ENCODE results near the gene AADAT.

DNA sequence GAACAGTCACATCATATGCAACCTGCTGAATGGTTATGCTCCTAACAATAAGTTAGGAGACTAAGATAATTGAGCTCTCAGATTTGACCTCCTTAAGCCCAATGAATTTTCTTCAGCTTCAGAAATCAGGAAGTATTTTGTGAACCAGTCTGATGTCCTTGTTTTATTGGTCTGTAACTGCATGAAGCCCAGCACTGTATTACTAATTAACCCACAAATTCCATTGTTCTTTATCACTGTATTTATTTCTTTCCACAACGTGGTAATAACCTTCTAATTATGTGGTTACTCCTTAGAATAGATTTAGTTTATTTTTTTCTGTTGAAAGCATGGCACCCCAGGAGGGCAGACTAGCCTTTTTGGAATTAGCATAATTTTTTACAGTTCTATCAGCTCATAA lies 59.6 kb downstream of the AADAT start:
- TF ChIP-seq POLR2A (IDR thresholded peaks at IDR 0.05), result no peak
- TF ChIP-seq, protein P1, sequence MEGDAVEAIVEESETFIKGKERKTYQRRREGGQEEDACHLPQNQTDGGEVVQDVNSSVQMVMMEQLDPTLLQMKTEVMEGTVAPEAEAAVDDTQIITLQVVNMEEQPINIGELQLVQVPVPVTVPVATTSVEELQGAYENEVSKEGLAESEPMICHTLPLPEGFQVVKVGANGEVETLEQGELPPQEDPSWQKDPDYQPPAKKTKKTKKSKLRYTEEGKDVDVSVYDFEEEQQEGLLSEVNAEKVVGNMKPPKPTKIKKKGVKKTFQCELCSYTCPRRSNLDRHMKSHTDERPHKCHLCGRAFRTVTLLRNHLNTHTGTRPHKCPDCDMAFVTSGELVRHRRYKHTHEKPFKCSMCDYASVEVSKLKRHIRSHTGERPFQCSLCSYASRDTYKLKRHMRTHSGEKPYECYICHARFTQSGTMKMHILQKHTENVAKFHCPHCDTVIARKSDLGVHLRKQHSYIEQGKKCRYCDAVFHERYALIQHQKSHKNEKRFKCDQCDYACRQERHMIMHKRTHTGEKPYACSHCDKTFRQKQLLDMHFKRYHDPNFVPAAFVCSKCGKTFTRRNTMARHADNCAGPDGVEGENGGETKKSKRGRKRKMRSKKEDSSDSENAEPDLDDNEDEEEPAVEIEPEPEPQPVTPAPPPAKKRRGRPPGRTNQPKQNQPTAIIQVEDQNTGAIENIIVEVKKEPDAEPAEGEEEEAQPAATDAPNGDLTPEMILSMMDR (IDR thresholded peaks at IDR 0.05), result no peak
